VCaP (cell line): ENCODE data around the gene MYL12A.

Source experiments
- H3K27ac ChIP-seq: fragments of 450-650 bp; 2 replicates; pipeline ENCODE4 v1.5.1; 2017
- CTCF ChIP-seq: fragments of 450-650 bp; conservative IDR thresholded peaks from 2 replicates; pipeline ENCODE4 v1.5.1; 2017; ENCODE audit warnings: mild to moderate bottlenecking, moderate library complexity

MYL12A gene

GRCh38 chr18:3245185-3245564, 2.4 kb upstream of the MYL12A start:
- TF ChIP-seq CTCF, result no peak

GRCh38 chr18:3245853-3246634, 1.6 kb upstream of the MYL12A start:
- TF ChIP-seq CTCF, result peak; percentile 95
- peak overlapping the region; percentile 96 for H3K27ac ChIP-seq

More at GRCh38 chr18:3245185-3245564, 2.4 kb upstream of the MYL12A start:
- no peak overlapping the region for H3K27ac ChIP-seq

GRCh38 chr18:3246635-3247239, 864 bp upstream of the MYL12A start:
- peak overlapping the region; percentile 96 for H3K27ac ChIP-seq
- no peak for TF ChIP-seq CTCF

- H3K27ac ChIP-seq, result peak overlapping the region; percentile 96
- TF ChIP-seq CTCF, result no peak
Measured at GRCh38 chr18:3248062-3248657, 559 bp downstream of the MYL12A start.

GRCh38 chr18:3248658-3249359, 1.2 kb downstream of the MYL12A start:
- no peak for TF ChIP-seq CTCF

GRCh38 chr18:3250237-3251107, 2.9 kb downstream of the MYL12A start:
- TF ChIP-seq CTCF, result no peak
- no peak overlapping the region for H3K27ac ChIP-seq

More at GRCh38 chr18:3248658-3249359, 1.2 kb downstream of the MYL12A start:
- H3K27ac ChIP-seq, result peak overlapping the region; percentile 96
